A549 (cell line): Measurements from ENCODE around the gene XAB2.

Source experiments
- BHLHE40 ChIP-seq: IDR thresholded peaks from 2 replicates; pipeline ENCODE4 v1.6.1; 2012; ENCODE audit warnings: low read depth, low read length, inconsistent platforms
- CTCF ChIP-seq: fragments of >200 bp; sonication (Bioruptor Twin); formaldehyde crosslinking; IDR thresholded peaks from 3 replicates; pipeline ENCODE4 v1.5.1; 2016
- FOSL2 ChIP-seq, 2 experiments: fragments of 450-650 bp in 1 of 2; fragments of >200 bp in 1 of 2; sonication (Bioruptor Twin) in 1 of 2; formaldehyde crosslinking; IDR thresholded peaks; 2 replicates each; pipeline versions ENCODE4 v1.5.0 to v1.6.1; 2016 to 2020; ENCODE audit warnings: mild to moderate bottlenecking in 1 of 2, moderate library complexity in 1 of 2
- NFE2L2 ChIP-seq: fragments of 150-350 bp; conservative IDR thresholded peaks from 2 replicates; pipeline ENCODE4 v1.6.1; 2014; ENCODE audit warnings: low read length
- POLR2A ChIP-seq: IDR thresholded peaks from 2 replicates; pipeline ENCODE4 v1.6.1; 2012; ENCODE audit warnings: mild to moderate bottlenecking, low read length
- RFX5 ChIP-seq: fragments of 450-650 bp; IDR thresholded peaks from 2 replicates; pipeline ENCODE4 v1.7.1; 2014; ENCODE audit warnings: antibody characterized with exemption, mild to moderate bottlenecking, moderate library complexity
- ZFP36 ChIP-seq: fragments of 450-650 bp; IDR thresholded peaks from 2 replicates; pipeline ENCODE4 v1.6.1; 2014; ENCODE audit warnings: borderline replicate concordance; ENCODE audit not compliant: partially characterized antibody

GRCh38 chr19:7627166-7627565 lies 2.2 kb downstream of the XAB2 start:
- no peak for TF ChIP-seq NFE2L2
- no peak for TF ChIP-seq FOSL2 (IDR thresholded peaks at IDR 0.05)
- TF ChIP-seq FOSL2 (CRISPR knock-in tag; IDR thresholded peaks at IDR 0.05): no peak
- no peak for TF ChIP-seq BHLHE40
- TF ChIP-seq POLR2A: no peak
- no peak for TF ChIP-seq CTCF
- no peak for TF ChIP-seq RFX5
- TF ChIP-seq ZFP36: no peak
